Measurements from ENCODE around the gene IZUMO1R.

DNA sequence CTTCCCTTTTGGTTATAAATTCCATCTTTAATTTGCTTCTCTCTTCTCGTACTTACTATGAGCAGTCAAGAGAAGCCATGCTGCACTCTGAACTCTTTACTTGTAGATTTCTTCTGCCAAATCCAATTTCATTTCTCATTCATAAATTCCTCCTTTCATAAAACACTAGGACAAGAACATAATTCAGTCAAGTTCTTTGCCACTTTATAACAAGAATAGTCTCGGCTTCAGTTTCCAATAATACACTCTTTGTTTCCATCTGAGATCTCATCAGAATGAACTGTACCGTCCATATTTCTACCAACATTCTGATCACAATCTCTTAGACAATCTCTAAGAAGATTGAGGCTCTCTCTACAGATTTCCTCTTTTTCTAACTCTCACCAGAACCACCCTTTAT is 25.1 kb downstream of the IZUMO1R start:
- no peak for TF ChIP-seq CTCF (IDR thresholded peaks at IDR 0.05)
- TF ChIP-seq EZH2 (IDR thresholded peaks at IDR 0.05; ENCODE audit: borderline replicate concordance, insufficient read depth, low read depth, low read length, poor library complexity, severe bottlenecking) = no peak

Measured in B cell (primary cell).